ENCODE data around the gene HACL1. TPM values are rescaled to one million over a fixed set of nuclear protein-coding genes. Genes with fewer than 3 reads are reported as not detected.

HACL1 gene
- total RNA-seq, 1 experiment from 2014 or later = 19.6 TPM

GRCh38 chr3:15638193-15638890 lies 37.0 kb upstream of the HACL1 start:
- H3K36me3 Mint-ChIP-seq (ENCODE audit: insufficient read depth, unreplicated experiment) = no peaks in the 10 kb centered on the region
- no peaks in the 10 kb centered on the region for H3K9me3 Mint-ChIP-seq (ENCODE audit: low read depth, unreplicated experiment)
- intact Hi-C loops (cut with micrococcal nuclease; ENCODE audit: unreplicated experiment) = no loop called here
- no peak for DNase-seq
- CTCF ChIA-PET = no interaction called here
- no peaks in the 10 kb centered on the region for H3K4me1 Mint-ChIP-seq (ENCODE audit: low read depth, unreplicated experiment)
- TF ChIP-seq, protein P1, sequence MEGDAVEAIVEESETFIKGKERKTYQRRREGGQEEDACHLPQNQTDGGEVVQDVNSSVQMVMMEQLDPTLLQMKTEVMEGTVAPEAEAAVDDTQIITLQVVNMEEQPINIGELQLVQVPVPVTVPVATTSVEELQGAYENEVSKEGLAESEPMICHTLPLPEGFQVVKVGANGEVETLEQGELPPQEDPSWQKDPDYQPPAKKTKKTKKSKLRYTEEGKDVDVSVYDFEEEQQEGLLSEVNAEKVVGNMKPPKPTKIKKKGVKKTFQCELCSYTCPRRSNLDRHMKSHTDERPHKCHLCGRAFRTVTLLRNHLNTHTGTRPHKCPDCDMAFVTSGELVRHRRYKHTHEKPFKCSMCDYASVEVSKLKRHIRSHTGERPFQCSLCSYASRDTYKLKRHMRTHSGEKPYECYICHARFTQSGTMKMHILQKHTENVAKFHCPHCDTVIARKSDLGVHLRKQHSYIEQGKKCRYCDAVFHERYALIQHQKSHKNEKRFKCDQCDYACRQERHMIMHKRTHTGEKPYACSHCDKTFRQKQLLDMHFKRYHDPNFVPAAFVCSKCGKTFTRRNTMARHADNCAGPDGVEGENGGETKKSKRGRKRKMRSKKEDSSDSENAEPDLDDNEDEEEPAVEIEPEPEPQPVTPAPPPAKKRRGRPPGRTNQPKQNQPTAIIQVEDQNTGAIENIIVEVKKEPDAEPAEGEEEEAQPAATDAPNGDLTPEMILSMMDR (IDR thresholded peaks at IDR 0.05; ENCODE audit: unreplicated experiment) = no peak
- no peak overlapping the region for H3K4me3 Mint-ChIP-seq (ENCODE audit: low read depth, unreplicated experiment)
- H3K27me3 Mint-ChIP-seq (ENCODE audit: unreplicated experiment) = no peaks in the 10 kb centered on the region
- no peak overlapping the region for H3K27ac Mint-ChIP-seq (ENCODE audit: unreplicated experiment)
- no TSS peak for BruUV-seq (replicated peaks)

- CTCF ChIA-PET = no interaction called here
- Mint-ChIP-seq H3K36me3 (ENCODE audit: insufficient read depth, unreplicated experiment) (no peaks in the 10 kb centered on the region), H3K27ac (ENCODE audit: unreplicated experiment) (no peak overlapping the region), H3K9me3 (ENCODE audit: low read depth, unreplicated experiment) (no peaks in the 10 kb centered on the region), H3K27me3 (ENCODE audit: unreplicated experiment) (no peaks in the 10 kb centered on the region), H3K4me3 (ENCODE audit: low read depth, unreplicated experiment) (no peak overlapping the region), H3K4me1 (ENCODE audit: low read depth, unreplicated experiment) (no peaks in the 10 kb centered on the region)
- DNase-seq = no peak
- TF ChIP-seq, protein P1 (IDR thresholded peaks at IDR 0.05; ENCODE audit: unreplicated experiment) = no peak
- intact Hi-C loops (cut with micrococcal nuclease; ENCODE audit: unreplicated experiment) = no loop called here
- BruUV-seq (replicated peaks) = no TSS peak
Observed at GRCh38 chr3:15637131-15637951, 36.0 kb upstream of the HACL1 start.

DNA sequence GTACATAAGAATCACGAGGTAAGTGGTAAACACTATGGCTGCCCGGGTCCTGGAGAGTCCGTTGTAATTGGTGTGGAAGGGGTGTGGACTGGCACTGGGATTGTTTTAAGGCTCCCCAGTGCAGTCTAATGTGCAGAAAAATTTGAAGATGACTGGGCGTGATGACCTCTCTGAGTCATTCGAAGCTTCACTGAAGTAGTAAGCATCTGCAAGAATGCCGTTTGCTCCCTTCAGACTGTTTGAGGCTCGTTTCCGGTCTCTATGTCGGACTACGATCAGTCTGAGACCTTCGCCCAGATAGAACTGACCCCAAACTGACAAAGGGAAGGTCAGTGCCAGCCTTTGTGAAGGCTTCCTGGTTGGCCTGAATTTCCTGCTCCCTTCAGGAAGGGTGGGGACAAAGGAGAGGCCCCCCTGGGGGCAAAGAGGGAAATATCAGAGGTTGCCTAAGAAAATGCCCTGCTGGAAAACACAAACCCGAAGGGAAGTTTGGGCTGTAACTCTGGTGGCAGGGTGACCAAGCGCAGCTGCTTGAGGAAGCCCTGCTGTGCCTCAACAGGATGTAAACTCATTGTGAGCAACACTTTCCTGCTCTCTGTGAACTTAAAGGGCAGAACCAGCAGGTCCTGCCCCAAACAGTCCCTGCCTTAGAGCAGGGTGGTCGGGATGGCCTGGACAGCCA lies 34.8 kb upstream of the HACL1 start:
- no peak overlapping the region for H3K4me3 Mint-ChIP-seq (ENCODE audit: low read depth, unreplicated experiment)
- CTCF ChIA-PET = no interaction called here
- H3K27me3 Mint-ChIP-seq (ENCODE audit: unreplicated experiment) = no peaks in the 10 kb centered on the region
- H3K4me1 Mint-ChIP-seq (ENCODE audit: low read depth, unreplicated experiment) = no peaks in the 10 kb centered on the region
- DNase-seq = no peak
- no peaks in the 10 kb centered on the region for H3K9me3 Mint-ChIP-seq (ENCODE audit: low read depth, unreplicated experiment)
- no peak overlapping the region for H3K27ac Mint-ChIP-seq (ENCODE audit: unreplicated experiment)
- TF ChIP-seq, protein P1 (IDR thresholded peaks at IDR 0.05; ENCODE audit: unreplicated experiment) = no peak
- no peaks in the 10 kb centered on the region for H3K36me3 Mint-ChIP-seq (ENCODE audit: insufficient read depth, unreplicated experiment)
- intact Hi-C loops (cut with micrococcal nuclease; ENCODE audit: unreplicated experiment) = no loop called here
- no TSS peak for BruUV-seq (replicated peaks)

DNA sequence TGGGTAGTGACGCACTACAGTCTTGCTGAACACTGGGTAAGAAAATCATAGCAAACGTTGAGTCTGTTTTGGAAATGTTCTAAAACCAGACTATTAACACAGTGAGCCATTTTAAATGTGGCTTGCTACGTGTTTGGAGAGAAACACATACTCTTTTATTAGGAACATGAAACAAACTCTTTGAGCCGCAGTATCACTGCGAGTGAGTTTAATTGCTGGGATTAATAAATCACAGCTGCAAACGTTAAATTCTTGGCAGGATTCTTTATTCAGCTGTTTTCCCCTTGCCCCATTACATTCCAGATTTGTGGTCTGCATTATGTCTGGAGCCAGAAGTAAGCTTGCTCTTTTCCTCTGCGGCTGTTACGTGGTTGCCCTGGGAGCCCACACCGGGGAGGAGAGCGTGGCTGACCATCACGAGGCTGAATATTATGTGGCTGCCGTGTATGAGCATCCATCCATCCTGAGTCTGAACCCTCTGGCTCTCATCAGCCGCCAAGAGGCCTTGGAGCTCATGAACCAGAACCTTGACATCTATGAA lies 33.8 kb upstream of the HACL1 start:
- no peak overlapping the region for H3K4me3 Mint-ChIP-seq (ENCODE audit: low read depth, unreplicated experiment)

More for the DNA sequence above, 33.8 kb upstream of the HACL1 start:
- TF ChIP-seq, protein P1 (IDR thresholded peaks at IDR 0.05; ENCODE audit: unreplicated experiment) = no peak
- no peak overlapping the region for H3K27ac Mint-ChIP-seq (ENCODE audit: unreplicated experiment)
- H3K9me3 Mint-ChIP-seq (ENCODE audit: low read depth, unreplicated experiment) = no peaks in the 10 kb centered on the region
- no peaks in the 10 kb centered on the region for H3K36me3 Mint-ChIP-seq (ENCODE audit: insufficient read depth, unreplicated experiment)
- DNase-seq = no peak
- H3K4me1 Mint-ChIP-seq (ENCODE audit: low read depth, unreplicated experiment) = peaks cover 2% of the 10 kb centered on the region
- CTCF ChIA-PET = interaction anchor here (0.8 kb wide), 1 partner anchor 55 kb away, joined by 4 read pairs; no protein-coding TSS in a partner anchor
- BruUV-seq (replicated peaks) = no TSS peak
- intact Hi-C loops (cut with micrococcal nuclease; ENCODE audit: unreplicated experiment) = no loop called here
- H3K27me3 Mint-ChIP-seq (ENCODE audit: unreplicated experiment) = no peaks in the 10 kb centered on the region
